GM10248 (cell line): ENCODE measurements around the gene ZNF674.

ENCODE experiments used
- CTCF ChIA-PET: fragments of 300-600 bp; sonication (Branson Sonifier 250); formaldehyde crosslinking; extraction: SDS; loops from one replicate; lab custom pipeline; 2021; ENCODE audit warnings: antibody characterized with exemption; lab: Yijun Ruan, JAX
- POLR2A ChIA-PET: fragments of 350-650 bp; sonication (Branson Sonifier 250); formaldehyde crosslinking; extraction: SDS; loops from one replicate; lab custom pipeline; 2020; ENCODE audit warnings: antibody characterized with exemption; lab: Yijun Ruan, JAX
- DNase-seq: peaks from one replicate; pipeline ENCODE4 v3.0.0; 2012; ENCODE audit errors: extremely low spot score
- CTCF ChIP-seq: IDR thresholded peaks from 2 replicates; pipeline ENCODE4 v1.5.1; 2012; ENCODE audit warnings: mild to moderate bottlenecking, low read depth; ENCODE audit errors: extremely low read depth, missing control alignments, control extremely low read depth

ZNF674 gene

GRCh38 chrX:46572340-46572936, 27.2 kb upstream of the ZNF674 start:
- no peak for TF ChIP-seq CTCF
- DNase-seq, result peak; percentile 40
- ChIA-PET CTCF (interaction anchor here (1.0 to 1.5 kb wide), 8 partner anchors 9 to 225 kb away, joined by 3 to 5 read pairs (median 3); no protein-coding TSS in a partner anchor), POLR2A (interaction anchor here (0.6 kb wide), 1 partner anchor 932 kb away, joined by 7 read pairs; no protein-coding TSS in a partner anchor)

- CTCF ChIA-PET, result interaction anchor here (0.8 to 1.5 kb wide), 7 partner anchors 8 to 225 kb away, joined by 3 to 5 read pairs (median 3); no protein-coding TSS in a partner anchor
- TF ChIP-seq CTCF, result no peak
- DNase-seq, result peak; percentile 39
- POLR2A ChIA-PET, result no interaction called here
Measured at GRCh38 chrX:46571423-46572339, 26.5 kb upstream of the ZNF674 start.

- no peak for TF ChIP-seq CTCF
- POLR2A ChIA-PET, result no interaction called here
- DNase-seq, result no peak
- CTCF ChIA-PET, result no interaction called here
Measured at GRCh38 chrX:46569621-46570020, 24.4 kb upstream of the ZNF674 start.

GRCh38 chrX:46567388-46567787, 22.2 kb upstream of the ZNF674 start:
- TF ChIP-seq CTCF, result no peak
- DNase-seq, result no peak
- POLR2A ChIA-PET, result no interaction called here
- CTCF ChIA-PET, result interaction anchor here (1.0 kb wide), 1 partner anchor 12 kb away, joined by 4 read pairs; no protein-coding TSS in a partner anchor

- DNase-seq, result peak; percentile 77
- POLR2A ChIA-PET, result interaction anchor here (0.7 kb wide), 1 partner anchor 25 kb away, joined by 3 read pairs; no protein-coding TSS in a partner anchor
- TF ChIP-seq CTCF, result no peak
- CTCF ChIA-PET, result interaction anchor here (0.7 to 1.5 kb wide), 3 partner anchors 9 to 469 kb away, joined by 3 to 5 read pairs (median 3); no protein-coding TSS in a partner anchor
Measured at GRCh38 chrX:46561824-46562657, 16.8 kb upstream of the ZNF674 start.
